HCT116 (cell line): ENCODE data around the gene SULT2B1. TPM values are rescaled to one million over a fixed set of nuclear protein-coding genes. Genes with fewer than 3 reads are reported as not detected.

Experiments
- ATAC-seq: fragments of 200-7000 bp; cut with Tn5 transposase; 2 replicates; pipeline ENCODE4 v1.9.1; 2020; ENCODE audit warnings: mild to moderate bottlenecking, moderate library complexity
- BruUV-seq: library from RNA; stranded (reverse); fragments of 400-500 nt; replicated peaks from 2 replicates; lab custom pipeline; 2021; lab: Mats Ljungman, UMichigan
- CTCF ChIA-PET: fragments of 300-600 bp; sonication (Branson Sonifier 250); formaldehyde crosslinking; loops from one replicate; lab custom pipeline; 2021; ENCODE audit warnings: antibody characterized with exemption; lab: Charles Lee
- POLR2A ChIA-PET: fragments of 300-600, 350-600 bp; sonication (Branson Sonifier 250); formaldehyde crosslinking; loops from one replicate; lab custom pipeline; 2021; ENCODE audit warnings: antibody characterized with exemption; lab: Charles Lee
- RAD21 ChIA-PET, 2 experiments: fragments of 300-600 bp; sonication (Branson Sonifier 250); formaldehyde crosslinking; loops; one replicate each; lab custom pipeline; 2023; ENCODE audit warnings: low total read pairs in 2 of 2; ENCODE audit not compliant: uncharacterized antibody in 2 of 2, unreplicated experiment in 2 of 2, low non-redundant PET in 1 of 2; lab: Charles Lee
- DNase-seq: peaks from one replicate; pipeline ENCODE4 v3.0.0-alpha.2; 2010; ENCODE audit warnings: low read depth, low spot score
- H2AFZ ChIP-seq: fragments of 200-600 bp; shearing (Covaris generic), sonication (generic); 2 replicates; pipeline ENCODE4 v1.6.1; 2017; ENCODE audit warnings: low read depth, mixed run types, mixed read lengths, antibody characterized with exemption, low read length; ENCODE audit not compliant: poor library complexity, severe bottlenecking
- H3K27ac ChIP-seq: 2 replicates; pipeline ENCODE4 v1.5.1; 2012; ENCODE audit warnings: low read depth, low read length
- H3K27me3 ChIP-seq: fragments of 200-600 bp; sonication (generic); 2 replicates; pipeline ENCODE4 v1.6.1; 2016; ENCODE audit warnings: mixed run types, low read length, mixed read lengths; ENCODE audit not compliant: insufficient read depth
- H3K36me3 ChIP-seq, 2 experiments: fragments of 200-500 bp in 1 of 2; fragments of 200-600 bp in 1 of 2; sonication (Bioruptor generic) in 1 of 2; sonication (generic) in 1 of 2; 2 replicates each; pipeline versions ENCODE4 v1.5.1 to v1.6.1; 2014 to 2016; ENCODE audit warnings: low read length in 2 of 2, inconsistent platforms in 1 of 2, mixed read lengths in 1 of 2, mixed run types in 1 of 2; ENCODE audit not compliant: insufficient read depth in 2 of 2, control insufficient read depth in 1 of 2
- H3K4me1 ChIP-seq, 2 experiments: fragments of 200-600 bp in 1 of 2; sonication (generic) in 1 of 2; 2 replicates each; pipeline versions ENCODE4 v1.5.1 to v1.6.1; 2012 to 2017; ENCODE audit warnings: low read length in 2 of 2, inconsistent platforms in 1 of 2, mild to moderate bottlenecking in 1 of 2, mixed read lengths in 1 of 2, mixed run types in 1 of 2, moderate library complexity in 1 of 2; ENCODE audit not compliant: insufficient read depth in 2 of 2, control insufficient read depth in 1 of 2
- H3K4me2 ChIP-seq: fragments of 200-600 bp; sonication (generic); 2 replicates; pipeline ENCODE4 v1.6.1; 2017; ENCODE audit warnings: mixed run types, low read length, mixed read lengths
- H3K4me3 ChIP-seq, 2 experiments: fragments of 200-600 bp in 1 of 2; sonication (generic) in 1 of 2; replicated peaks in 1 of 2; 2 replicates each; pipeline ENCODE4 v1.5.1; 2011 to 2016; ENCODE audit warnings: low read length in 2 of 2, control low read depth in 1 of 2, low read depth in 1 of 2, mild to moderate bottlenecking in 1 of 2, mixed read lengths in 1 of 2, mixed run types in 1 of 2
- H3K79me2 ChIP-seq: fragments of 200-600 bp; sonication (generic); 2 replicates; pipeline ENCODE4 v1.6.1; 2017; ENCODE audit warnings: mild to moderate bottlenecking, mixed run types, low read length, moderate library complexity, mixed read lengths; ENCODE audit not compliant: insufficient read depth
- H3K9ac ChIP-seq: fragments of 200-600 bp; sonication (generic); 2 replicates; pipeline ENCODE4 v1.6.1; 2016; ENCODE audit warnings: low read length, mixed read lengths
- H3K9me2 ChIP-seq: fragments of 200-600 bp; sonication (generic), shearing (Covaris generic); 2 replicates; pipeline ENCODE4 v1.6.1; 2017; ENCODE audit warnings: mixed run types, mild to moderate bottlenecking, moderate library complexity; ENCODE audit not compliant: insufficient read depth
- H3K9me3 ChIP-seq, 2 experiments: fragments of 200-500 bp in 1 of 2; fragments of 200-600 bp in 1 of 2; sonication (Bioruptor generic) in 1 of 2; sonication (generic) in 1 of 2; 2 replicates each; pipeline ENCODE4 v1.6.1; 2014 to 2017; ENCODE audit warnings: low read length in 2 of 2, mixed read lengths in 2 of 2, inconsistent platforms in 1 of 2, low read depth in 1 of 2, mild to moderate bottlenecking in 1 of 2, mixed run types in 1 of 2, moderate library complexity in 1 of 2; ENCODE audit not compliant: control insufficient read depth in 1 of 2, insufficient read depth in 1 of 2
- H4K20me1 ChIP-seq: fragments of 200-600 bp; sonication (generic), shearing (Covaris generic); 2 replicates; pipeline ENCODE4 v1.6.1; 2017; ENCODE audit warnings: mixed run types, mild to moderate bottlenecking, moderate library complexity; ENCODE audit not compliant: insufficient read depth
- EGR1 ChIP-seq: IDR thresholded peaks from 2 replicates; pipeline ENCODE4 v1.6.1; 2012; ENCODE audit warnings: low read depth
- ELF1 ChIP-seq: IDR thresholded peaks from 2 replicates; pipeline ENCODE4 v1.6.1; 2012; ENCODE audit warnings: low read depth, borderline replicate concordance
- POLR2AphosphoS5 ChIP-seq: IDR thresholded peaks from 2 replicates; pipeline ENCODE4 v1.6.1; 2011; ENCODE audit warnings: mild to moderate bottlenecking, low read depth, low read length, moderate library complexity
- RAD21 ChIP-seq: IDR thresholded peaks from 2 replicates; pipeline ENCODE4 v1.6.1; 2012; ENCODE audit warnings: low read depth, mild to moderate bottlenecking
- SIN3A ChIP-seq: IDR thresholded peaks from 2 replicates; pipeline ENCODE4 v1.6.1; 2012; ENCODE audit warnings: low read depth
- SP1 ChIP-seq: IDR thresholded peaks from 2 replicates; pipeline ENCODE4 v1.6.1; 2012; ENCODE audit warnings: low read depth
- YY1 ChIP-seq: IDR thresholded peaks from 2 replicates; pipeline ENCODE4 v1.6.1; 2011; ENCODE audit warnings: low read length, low read depth, moderate library complexity, mild to moderate bottlenecking; ENCODE audit not compliant: insufficient replicate concordance; ENCODE audit errors: extremely low read depth
- intact Hi-C: fragments of 100-400 bp; cut with micrococcal nuclease; formaldehyde crosslinking; loops from 2 replicates; pipeline ENCODE4 v1.10.0; 2022
- total RNA-seq: library from RNA; stranded (reverse); gene quantifications from one replicate; pipeline ENCODE4 v1.2.1, GENCODE V29; 2021; ENCODE audit not compliant: unreplicated experiment
- TF ChIP-seq, protein P1 (sequence below): IDR thresholded peaks from 2 replicates; pipeline ENCODE4 v1.6.1; 2012; ENCODE audit warnings: low read depth
- TF ChIP-seq, protein P2 (sequence below): IDR thresholded peaks from 2 replicates; pipeline ENCODE4 v1.6.1; 2011; ENCODE audit warnings: mild to moderate bottlenecking, low read length, moderate library complexity; ENCODE audit not compliant: insufficient replicate concordance; ENCODE audit errors: extremely low read depth

SULT2B1 gene
- total RNA-seq, 1 experiment from 2014 or later = 4.8 TPM

DNA sequence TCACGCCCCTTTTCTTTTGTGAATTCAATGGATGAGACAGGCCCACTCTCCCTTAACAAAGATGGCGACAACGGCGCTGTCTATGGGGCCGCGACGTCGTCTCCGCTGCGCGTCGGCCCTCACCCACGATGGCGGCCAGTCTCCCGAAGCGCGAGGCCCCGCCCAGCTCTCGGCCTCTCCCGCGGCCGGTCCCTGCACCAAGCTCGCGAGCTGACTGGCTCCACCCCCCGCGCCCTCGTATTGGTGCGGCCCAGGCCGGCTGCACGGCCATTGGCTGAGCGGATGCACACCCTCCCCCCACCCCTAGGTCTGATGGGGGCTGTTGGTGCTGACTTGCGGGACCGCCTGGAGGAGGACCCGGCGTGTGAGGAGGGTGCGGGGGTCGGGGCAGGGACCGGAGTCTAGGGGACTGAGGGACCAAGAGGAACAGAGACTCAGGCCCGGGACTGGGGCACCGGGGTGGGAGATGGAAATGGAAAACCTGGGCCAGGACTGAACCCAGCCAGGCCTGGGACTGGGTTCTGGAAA lies 72.2 kb downstream of the SULT2B1 start:
- DNase-seq = peak; percentile 91
- intact Hi-C loops = no loop called here
- ChIA-PET RAD21 (interaction anchor here in 1 of 2 experiments (0.6 kb wide), 1 partner anchor 10 kb away, joined by 3 read pairs; no protein-coding TSS in a partner anchor), POLR2A (interaction anchor here (0.9 to 1.3 kb wide), 6 partner anchors 9 to 122 kb away, joined by 4 to 7 read pairs (median 4); partner anchors contain the start of gene FAM83E), CTCF (interaction anchor here (1.0 kb wide), 1 partner anchor 218 kb away, joined by 3 read pairs; no protein-coding TSS in a partner anchor)
- H4K20me1 ChIP-seq = no peaks in the 10 kb centered on the region
- no peaks in the 10 kb centered on the region for H3K9me2 ChIP-seq
- peaks cover 33% of the 10 kb centered on the region for H3K79me2 ChIP-seq
- no peaks in the 10 kb centered on the region for H3K36me3 ChIP-seq
- no peak overlapping the region for H2AFZ ChIP-seq
- peak overlapping the region; percentile 64 for H3K27ac ChIP-seq
- H3K4me1 ChIP-seq = peaks cover 23 to 34% of the 10 kb centered on the region in 2 experiments
- H3K4me3 ChIP-seq = peak overlapping the region; percentile 50 to 57
- H3K27me3 ChIP-seq = no peaks in the 10 kb centered on the region
- peak; percentile 84 for ATAC-seq
- peak overlapping the region; percentile 82 for H3K4me2 ChIP-seq
- TF ChIP-seq ELF1 = no peak
- TF ChIP-seq, protein P1, sequence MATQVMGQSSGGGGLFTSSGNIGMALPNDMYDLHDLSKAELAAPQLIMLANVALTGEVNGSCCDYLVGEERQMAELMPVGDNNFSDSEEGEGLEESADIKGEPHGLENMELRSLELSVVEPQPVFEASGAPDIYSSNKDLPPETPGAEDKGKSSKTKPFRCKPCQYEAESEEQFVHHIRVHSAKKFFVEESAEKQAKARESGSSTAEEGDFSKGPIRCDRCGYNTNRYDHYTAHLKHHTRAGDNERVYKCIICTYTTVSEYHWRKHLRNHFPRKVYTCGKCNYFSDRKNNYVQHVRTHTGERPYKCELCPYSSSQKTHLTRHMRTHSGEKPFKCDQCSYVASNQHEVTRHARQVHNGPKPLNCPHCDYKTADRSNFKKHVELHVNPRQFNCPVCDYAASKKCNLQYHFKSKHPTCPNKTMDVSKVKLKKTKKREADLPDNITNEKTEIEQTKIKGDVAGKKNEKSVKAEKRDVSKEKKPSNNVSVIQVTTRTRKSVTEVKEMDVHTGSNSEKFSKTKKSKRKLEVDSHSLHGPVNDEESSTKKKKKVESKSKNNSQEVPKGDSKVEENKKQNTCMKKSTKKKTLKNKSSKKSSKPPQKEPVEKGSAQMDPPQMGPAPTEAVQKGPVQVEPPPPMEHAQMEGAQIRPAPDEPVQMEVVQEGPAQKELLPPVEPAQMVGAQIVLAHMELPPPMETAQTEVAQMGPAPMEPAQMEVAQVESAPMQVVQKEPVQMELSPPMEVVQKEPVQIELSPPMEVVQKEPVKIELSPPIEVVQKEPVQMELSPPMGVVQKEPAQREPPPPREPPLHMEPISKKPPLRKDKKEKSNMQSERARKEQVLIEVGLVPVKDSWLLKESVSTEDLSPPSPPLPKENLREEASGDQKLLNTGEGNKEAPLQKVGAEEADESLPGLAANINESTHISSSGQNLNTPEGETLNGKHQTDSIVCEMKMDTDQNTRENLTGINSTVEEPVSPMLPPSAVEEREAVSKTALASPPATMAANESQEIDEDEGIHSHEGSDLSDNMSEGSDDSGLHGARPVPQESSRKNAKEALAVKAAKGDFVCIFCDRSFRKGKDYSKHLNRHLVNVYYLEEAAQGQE = no peak
- TF ChIP-seq, protein P2, sequence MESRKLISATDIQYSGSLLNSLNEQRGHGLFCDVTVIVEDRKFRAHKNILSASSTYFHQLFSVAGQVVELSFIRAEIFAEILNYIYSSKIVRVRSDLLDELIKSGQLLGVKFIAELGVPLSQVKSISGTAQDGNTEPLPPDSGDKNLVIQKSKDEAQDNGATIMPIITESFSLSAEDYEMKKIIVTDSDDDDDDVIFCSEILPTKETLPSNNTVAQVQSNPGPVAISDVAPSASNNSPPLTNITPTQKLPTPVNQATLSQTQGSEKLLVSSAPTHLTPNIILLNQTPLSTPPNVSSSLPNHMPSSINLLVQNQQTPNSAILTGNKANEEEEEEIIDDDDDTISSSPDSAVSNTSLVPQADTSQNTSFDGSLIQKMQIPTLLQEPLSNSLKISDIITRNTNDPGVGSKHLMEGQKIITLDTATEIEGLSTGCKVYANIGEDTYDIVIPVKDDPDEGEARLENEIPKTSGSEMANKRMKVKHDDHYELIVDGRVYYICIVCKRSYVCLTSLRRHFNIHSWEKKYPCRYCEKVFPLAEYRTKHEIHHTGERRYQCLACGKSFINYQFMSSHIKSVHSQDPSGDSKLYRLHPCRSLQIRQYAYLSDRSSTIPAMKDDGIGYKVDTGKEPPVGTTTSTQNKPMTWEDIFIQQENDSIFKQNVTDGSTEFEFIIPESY = peak; percentile 84
- peak; percentile 26; the same call in 1 of the 2 replicates for TF ChIP-seq POLR2AphosphoS5
- TF ChIP-seq SIN3A = no peak
- peak; percentile 99 for TF ChIP-seq YY1
- TF ChIP-seq RAD21 = no peak
- TF ChIP-seq EGR1 = peak; percentile 76; the same call in 1 of the 2 replicates
- peak; percentile 79 for TF ChIP-seq SP1
- no peaks in the 10 kb centered on the region for H3K9me3 ChIP-seq
- BruUV-seq = no TSS peak
- H3K9ac ChIP-seq = peak overlapping the region; percentile 62
